ENCODE measurements around the gene GXYLT2.

DNA sequence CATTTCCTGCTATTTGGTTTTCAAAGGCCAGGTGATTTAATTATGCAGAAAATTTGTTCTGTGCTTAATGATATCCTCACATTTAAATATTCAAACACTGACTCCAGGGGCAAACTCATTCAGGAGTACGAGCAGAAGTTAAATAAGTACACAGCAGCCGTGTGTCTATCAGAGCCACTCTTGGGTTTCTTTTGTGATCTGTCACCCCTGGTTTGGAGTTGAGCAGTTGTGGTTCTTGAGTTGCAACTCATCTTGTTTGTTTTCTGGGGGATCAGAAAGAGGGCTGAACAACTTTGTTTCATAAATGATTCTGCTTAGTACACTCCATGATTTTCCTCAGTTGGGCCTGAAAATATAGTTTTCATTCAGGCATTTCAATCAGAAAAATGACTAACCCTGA lies 83.1 kb downstream of the GXYLT2 start:
- TF ChIP-seq POLR2A (IDR thresholded peaks at IDR 0.05) = no peak
- TF ChIP-seq, protein P1, sequence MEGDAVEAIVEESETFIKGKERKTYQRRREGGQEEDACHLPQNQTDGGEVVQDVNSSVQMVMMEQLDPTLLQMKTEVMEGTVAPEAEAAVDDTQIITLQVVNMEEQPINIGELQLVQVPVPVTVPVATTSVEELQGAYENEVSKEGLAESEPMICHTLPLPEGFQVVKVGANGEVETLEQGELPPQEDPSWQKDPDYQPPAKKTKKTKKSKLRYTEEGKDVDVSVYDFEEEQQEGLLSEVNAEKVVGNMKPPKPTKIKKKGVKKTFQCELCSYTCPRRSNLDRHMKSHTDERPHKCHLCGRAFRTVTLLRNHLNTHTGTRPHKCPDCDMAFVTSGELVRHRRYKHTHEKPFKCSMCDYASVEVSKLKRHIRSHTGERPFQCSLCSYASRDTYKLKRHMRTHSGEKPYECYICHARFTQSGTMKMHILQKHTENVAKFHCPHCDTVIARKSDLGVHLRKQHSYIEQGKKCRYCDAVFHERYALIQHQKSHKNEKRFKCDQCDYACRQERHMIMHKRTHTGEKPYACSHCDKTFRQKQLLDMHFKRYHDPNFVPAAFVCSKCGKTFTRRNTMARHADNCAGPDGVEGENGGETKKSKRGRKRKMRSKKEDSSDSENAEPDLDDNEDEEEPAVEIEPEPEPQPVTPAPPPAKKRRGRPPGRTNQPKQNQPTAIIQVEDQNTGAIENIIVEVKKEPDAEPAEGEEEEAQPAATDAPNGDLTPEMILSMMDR (IDR thresholded peaks at IDR 0.05) = no peak

Data from sigmoid colon (tissue), 3 donors.